Muscle of leg (tissue), 11 donors: ENCODE results near the gene GBF1. TPM values are rescaled to one million over a fixed set of nuclear protein-coding genes. Genes with fewer than 3 reads are reported as not detected.

Source experiments
- DNase-seq: peaks from one replicate; pipeline ENCODE4 v3.0.0; 2013
- H3K27ac ChIP-seq: one replicate; pipeline ENCODE4 v1.5.1; 2013; ENCODE audit warnings: mild to moderate bottlenecking, low read length, control low read depth
- H3K27me3 ChIP-seq: one replicate; pipeline ENCODE4 v1.6.1; 2013; ENCODE audit warnings: low read length; ENCODE audit not compliant: control insufficient read depth, insufficient read depth
- H3K36me3 ChIP-seq: one replicate; pipeline ENCODE4 v1.6.1; 2013; ENCODE audit warnings: low read length; ENCODE audit not compliant: control insufficient read depth, insufficient read depth
- H3K4me1 ChIP-seq: one replicate; pipeline ENCODE4 v1.6.1; 2013; ENCODE audit warnings: low read length; ENCODE audit not compliant: control insufficient read depth, insufficient read depth
- H3K4me3 ChIP-seq: one replicate; pipeline ENCODE4 v1.5.1; 2013; ENCODE audit warnings: low read length, control low read depth
- H3K9me3 ChIP-seq: replicated peaks from 2 replicates; pipeline ENCODE4 v1.6.1; 2013; ENCODE audit warnings: low read depth, low read length; ENCODE audit not compliant: control insufficient read depth
- WGBS: methylation state at CpG from one replicate; pipeline ENCODE4 v1.1.5; 2013; ENCODE audit warnings: missing lambda C conversion rate; ENCODE audit not compliant: insufficient coverage; 5-methylcytosine and 5-hydroxymethylcytosine counted together
- polyA plus RNA-seq, 8 donors: library from polyadenylated mRNA; unstranded; fragments of 120-200 nt; gene quantifications; one replicate each; pipeline versions ENCODE4 v1.2.1 to v1.2.3, GENCODE V29; 2013; ENCODE audit warnings: inconsistent platforms in 1 of 8, low replicate concordance in 1 of 8; ENCODE audit not compliant: insufficient read length in 8 of 8, insufficient read depth in 1 of 8
- total RNA-seq: library from RNA; stranded (reverse); fragments of 120-200 nt; gene quantifications from one replicate; pipeline ENCODE4 v1.2.4, GENCODE V29; 2013

Gene GBF1
- total and polyA plus RNA-seq, 9 donors: 27.2 to 54.6 (median 44.9) TPM

DNA sequence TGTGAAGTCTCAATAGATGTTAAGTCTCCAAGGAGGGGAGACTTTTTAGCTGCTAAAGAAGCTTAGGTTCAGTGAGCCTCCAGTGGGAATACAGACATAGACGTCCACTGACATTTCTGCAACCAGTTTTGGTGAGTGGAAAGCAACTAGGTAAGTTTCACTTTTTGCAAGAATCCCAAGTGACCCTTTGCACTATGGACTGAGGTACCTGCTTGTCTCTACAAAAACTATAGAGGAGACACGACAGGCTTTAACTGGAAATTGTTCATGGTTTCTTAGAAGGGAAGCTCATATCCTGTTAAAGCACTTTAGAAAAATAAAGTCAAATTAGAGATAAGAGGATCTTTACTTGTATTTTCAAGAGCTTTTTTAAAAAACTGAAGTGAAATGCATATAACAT is 38.6 kb downstream of the GBF1 start:
- no CpG with 5 or more reads among the region's 2 CpGs for WGBS
- Histone ChIP-seq H3K27me3 (no peaks in the 10 kb centered on the region), H3K4me3 (no peak overlapping the region), H3K4me1 (peaks cover 25% of the 10 kb centered on the region), H3K27ac (no peak overlapping the region), H3K9me3 (no peaks in the 10 kb centered on the region), H3K36me3 (peaks cover 2% of the 10 kb centered on the region)
- no peak for DNase-seq

DNA sequence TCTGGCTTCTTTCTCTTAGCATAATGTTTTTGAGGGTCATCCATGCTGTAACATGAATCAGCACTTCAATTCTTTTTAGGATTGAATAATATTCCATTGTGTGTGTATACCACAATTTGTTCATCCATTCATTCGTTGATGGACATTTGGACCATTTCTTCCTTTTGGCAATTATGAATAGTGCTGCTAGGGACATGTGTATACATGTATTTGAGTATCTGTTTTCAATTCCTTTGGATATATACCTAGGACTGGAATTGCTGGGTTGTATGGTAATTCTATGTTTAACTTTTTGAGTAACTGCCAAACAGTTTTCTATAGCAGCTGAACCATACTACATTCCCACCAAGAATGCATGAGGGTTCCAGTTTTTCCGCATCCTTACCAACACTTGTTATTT is 39.2 kb downstream of the GBF1 start:
- no peaks in the 10 kb centered on the region for H3K27me3 ChIP-seq
- H3K36me3 ChIP-seq: peaks cover 2% of the 10 kb centered on the region
- no peak overlapping the region for H3K27ac ChIP-seq
- H3K9me3 ChIP-seq: no peaks in the 10 kb centered on the region
- WGBS: no CpG with 5 or more reads among the region's 2 CpGs
- no peak overlapping the region for H3K4me3 ChIP-seq
- peaks cover 24% of the 10 kb centered on the region for H3K4me1 ChIP-seq
- DNase-seq: no peak

DNA sequence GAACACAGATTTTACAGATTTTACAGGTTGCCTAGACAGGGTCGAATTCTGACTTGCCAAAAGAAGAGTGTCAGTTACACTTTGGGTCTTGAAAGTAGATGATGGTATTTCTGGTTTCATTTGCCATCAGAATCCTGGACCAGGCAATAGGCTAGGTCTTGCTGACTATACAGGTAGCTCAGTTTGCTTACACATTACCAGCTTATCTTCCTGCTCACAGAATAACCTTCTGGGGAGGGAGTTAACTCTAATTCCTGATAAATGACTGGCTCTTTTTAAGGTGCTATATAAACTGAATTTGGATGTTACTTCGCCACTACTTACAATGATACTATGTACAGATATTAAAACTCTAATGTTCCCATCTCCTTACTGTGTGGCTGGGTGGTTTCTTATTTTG is 39.8 kb downstream of the GBF1 start:
- H3K27me3 ChIP-seq: no peaks in the 10 kb centered on the region
- H3K4me1 ChIP-seq: peaks cover 18% of the 10 kb centered on the region

DNA sequence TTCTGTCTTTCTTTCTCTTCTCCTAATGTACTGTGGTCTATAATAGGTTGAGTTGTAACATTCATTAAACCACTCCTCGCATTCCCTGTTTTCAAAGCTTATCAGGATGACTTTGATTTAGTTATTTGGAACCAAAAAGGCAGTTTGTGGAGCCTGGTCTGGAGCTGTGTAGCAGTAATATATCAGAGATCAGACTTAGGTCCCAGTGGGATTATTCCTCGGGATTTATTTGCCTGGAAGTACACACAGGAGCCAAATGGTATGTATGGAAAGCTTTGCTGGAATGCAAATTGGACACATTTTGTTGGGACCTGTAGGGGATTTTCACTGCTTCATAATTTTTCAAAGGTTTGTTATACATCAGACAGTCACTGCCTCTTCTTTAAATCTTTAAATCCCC is 40.9 kb downstream of the GBF1 start:
- 20% methylated on average over 1 of the region's 2 CpGs for WGBS
- H3K36me3 ChIP-seq: peaks cover 2% of the 10 kb centered on the region
- H3K27me3 ChIP-seq: no peaks in the 10 kb centered on the region
- peaks cover 12% of the 10 kb centered on the region for H3K4me1 ChIP-seq
- no peak overlapping the region for H3K4me3 ChIP-seq
- no peaks in the 10 kb centered on the region for H3K9me3 ChIP-seq
- DNase-seq: peak; percentile 12
- no peak overlapping the region for H3K27ac ChIP-seq

More for the DNA sequence above, 39.8 kb downstream of the GBF1 start:
- no peak overlapping the region for H3K4me3 ChIP-seq
- H3K27ac ChIP-seq: no peak overlapping the region
- H3K36me3 ChIP-seq: peaks cover 2% of the 10 kb centered on the region
- no CpG with 5 or more reads among the region's 2 CpGs for WGBS
- no peaks in the 10 kb centered on the region for H3K9me3 ChIP-seq
- no peak for DNase-seq

GRCh38 chr10:102287538-102287937 is 42.2 kb downstream of the GBF1 start:
- no peak overlapping the region for H3K27ac ChIP-seq
- peaks cover 2% of the 10 kb centered on the region for H3K36me3 ChIP-seq

GRCh38 chr10:102287991-102288390 is 42.7 kb downstream of the GBF1 start:
- peaks cover 12% of the 10 kb centered on the region for H3K4me1 ChIP-seq
- H3K27ac ChIP-seq: no peak overlapping the region
- DNase-seq: no peak
- H3K27me3 ChIP-seq: no peaks in the 10 kb centered on the region
- 100% methylated on average over 2 of the region's 4 CpGs for WGBS
- peaks cover 2% of the 10 kb centered on the region for H3K36me3 ChIP-seq
- no peaks in the 10 kb centered on the region for H3K9me3 ChIP-seq
- H3K4me3 ChIP-seq: no peak overlapping the region

More at GRCh38 chr10:102287538-102287937, 42.2 kb downstream of the GBF1 start:
- H3K4me1 ChIP-seq: peaks cover 13% of the 10 kb centered on the region
- H3K27me3 ChIP-seq: no peaks in the 10 kb centered on the region
- no peak overlapping the region for H3K4me3 ChIP-seq
- no peaks in the 10 kb centered on the region for H3K9me3 ChIP-seq
- DNase-seq: no peak

DNA sequence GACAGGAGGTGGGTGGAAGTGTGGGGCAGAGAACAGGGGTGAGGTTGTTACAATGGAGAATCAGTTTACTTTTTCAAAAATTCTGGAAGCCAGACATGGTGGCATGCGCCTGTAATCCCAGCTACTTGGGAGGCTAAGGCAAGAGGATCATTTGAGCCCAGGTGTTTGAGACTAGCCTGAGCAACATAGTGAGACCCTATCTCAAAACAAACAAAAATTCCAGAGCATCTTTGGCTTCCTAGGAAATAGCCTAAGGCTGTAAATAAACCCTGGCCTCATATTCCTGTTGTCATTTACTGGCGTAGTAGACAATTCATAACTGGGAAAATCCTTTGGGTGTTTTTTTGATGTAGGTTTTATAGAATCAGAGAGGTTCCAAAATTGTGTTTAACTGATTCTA is 44.0 kb downstream of the GBF1 start:
- H3K4me1 ChIP-seq: peaks cover 12% of the 10 kb centered on the region
- no peak for DNase-seq
- H3K27ac ChIP-seq: no peak overlapping the region
- peaks cover 2% of the 10 kb centered on the region for H3K36me3 ChIP-seq
- WGBS: no CpG with 5 or more reads among the region's 2 CpGs
- H3K27me3 ChIP-seq: no peaks in the 10 kb centered on the region
- H3K4me3 ChIP-seq: no peak overlapping the region
- no peaks in the 10 kb centered on the region for H3K9me3 ChIP-seq

DNA sequence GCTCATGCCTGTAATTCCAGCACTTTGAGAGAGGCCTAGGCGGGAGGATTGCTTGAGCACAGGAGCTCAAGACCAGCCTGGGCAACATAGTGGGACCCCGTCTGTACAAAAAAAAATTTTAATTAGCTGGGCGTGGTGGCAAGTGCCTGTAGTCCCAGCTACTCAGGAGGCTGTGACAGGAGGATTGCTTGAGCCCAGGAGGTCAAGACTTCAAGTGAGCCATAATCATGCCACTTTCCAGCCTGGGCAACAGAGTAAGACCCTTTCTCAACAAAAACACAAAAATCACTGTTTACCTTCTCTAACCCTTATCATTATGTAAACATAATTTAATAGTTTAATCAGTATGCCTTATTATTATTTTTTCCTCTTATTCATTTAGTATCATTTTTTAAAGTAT is 44.5 kb downstream of the GBF1 start:
- WGBS: 77% methylated on average over 3 of the region's 3 CpGs
- Histone ChIP-seq H3K36me3 (peaks cover 2% of the 10 kb centered on the region), H3K9me3 (no peaks in the 10 kb centered on the region), H3K27ac (no peak overlapping the region), H3K4me3 (no peak overlapping the region), H3K4me1 (peaks cover 12% of the 10 kb centered on the region), H3K27me3 (no peaks in the 10 kb centered on the region)
- DNase-seq: no peak

DNA sequence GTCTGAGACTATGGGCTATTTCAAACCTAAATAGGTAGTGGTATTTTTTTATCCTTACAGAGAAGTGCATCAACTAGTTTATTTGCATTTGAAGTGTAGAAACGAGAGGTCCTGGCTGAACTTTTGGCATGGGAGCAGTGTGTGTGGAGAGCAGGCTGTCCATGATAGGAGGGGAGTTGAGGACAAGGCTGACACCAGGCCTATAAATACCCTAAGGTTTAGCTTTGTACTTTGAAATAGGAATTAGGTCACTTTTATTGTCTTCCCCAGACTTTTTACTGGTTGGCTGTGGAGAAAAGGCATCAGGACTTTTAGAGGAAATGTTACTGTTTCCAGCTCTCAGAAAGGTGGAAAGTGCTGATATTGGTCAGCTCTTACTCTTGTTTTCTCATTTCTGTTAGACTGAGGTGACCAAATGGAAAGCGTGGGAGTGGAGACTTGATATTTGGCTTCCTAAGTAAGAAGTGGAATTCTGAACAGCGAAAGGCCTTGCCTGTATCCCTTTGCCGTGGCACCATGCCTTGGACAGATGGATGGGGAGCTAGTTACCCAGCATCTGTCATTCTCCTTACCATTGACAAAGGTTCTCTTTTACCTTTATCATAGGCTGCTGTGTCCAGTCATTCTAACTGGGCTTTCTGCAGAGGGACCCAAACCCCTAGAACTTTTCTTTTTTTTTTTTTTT is 46.0 kb downstream of the GBF1 start:
- no CpG with 5 or more reads among the region's 4 CpGs for WGBS
- H3K27me3 ChIP-seq: no peaks in the 10 kb centered on the region
- H3K4me3 ChIP-seq: no peak overlapping the region
- peak overlapping the region; percentile 81 for H3K27ac ChIP-seq
- no peaks in the 10 kb centered on the region for H3K36me3 ChIP-seq
- peak; percentile 52 for DNase-seq
- H3K4me1 ChIP-seq: peaks cover 7% of the 10 kb centered on the region
- no peaks in the 10 kb centered on the region for H3K9me3 ChIP-seq

- WGBS: 100% methylated on average over 1 of the region's 1 CpG
- no peak overlapping the region for H3K4me3 ChIP-seq
- H3K27me3 ChIP-seq: no peaks in the 10 kb centered on the region
- DNase-seq: no peak
- H3K36me3 ChIP-seq: no peaks in the 10 kb centered on the region
- H3K9me3 ChIP-seq: no peaks in the 10 kb centered on the region
- H3K4me1 ChIP-seq: peaks cover 5% of the 10 kb centered on the region
- H3K27ac ChIP-seq: no peak overlapping the region
Measured at GRCh38 chr10:102297101-102297500, 51.8 kb downstream of the GBF1 start.

DNA sequence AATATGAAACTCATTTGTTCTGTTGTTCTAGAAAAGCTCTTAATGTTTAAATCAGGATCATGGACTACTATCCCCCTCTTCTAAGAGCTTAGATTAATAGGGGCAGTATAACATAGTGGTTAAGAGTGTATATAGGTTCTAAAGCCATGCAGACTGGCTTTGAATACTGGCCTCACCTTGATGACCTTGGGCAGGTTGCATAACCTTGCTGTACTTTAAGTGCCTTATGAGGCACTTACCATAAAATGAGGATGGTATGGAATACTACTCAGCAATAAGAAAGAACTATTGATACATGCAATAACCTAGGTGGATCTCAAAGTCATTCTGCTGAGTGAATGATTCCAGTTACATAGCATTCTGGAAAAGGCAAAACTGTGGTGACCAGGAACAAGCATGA is 53.6 kb downstream of the GBF1 start:
- no peaks in the 10 kb centered on the region for H3K9me3 ChIP-seq
- DNase-seq: no peak
- peaks cover 5% of the 10 kb centered on the region for H3K4me1 ChIP-seq
- H3K36me3 ChIP-seq: no peaks in the 10 kb centered on the region
- H3K27ac ChIP-seq: no peak overlapping the region
- H3K4me3 ChIP-seq: no peak overlapping the region
- H3K27me3 ChIP-seq: no peaks in the 10 kb centered on the region
